ENCODE data around the gene MROH9.

MROH9 gene

GRCh38 chr1:171055966-171056643, 120.8 kb downstream of the MROH9 start:
- H2AFZ ChIP-seq (ENCODE audit: low read depth, low read length): no peak overlapping the region
- no peak overlapping the region for H3K4me3 ChIP-seq (ENCODE audit: low read depth in 1 of 2, low read length in 2 of 2)
- no peak for TF ChIP-seq EZH2 (IDR thresholded peaks at IDR 0.05; ENCODE audit: borderline replicate concordance, low read depth, low read length, severe bottlenecking)
- TF ChIP-seq, protein P1, sequence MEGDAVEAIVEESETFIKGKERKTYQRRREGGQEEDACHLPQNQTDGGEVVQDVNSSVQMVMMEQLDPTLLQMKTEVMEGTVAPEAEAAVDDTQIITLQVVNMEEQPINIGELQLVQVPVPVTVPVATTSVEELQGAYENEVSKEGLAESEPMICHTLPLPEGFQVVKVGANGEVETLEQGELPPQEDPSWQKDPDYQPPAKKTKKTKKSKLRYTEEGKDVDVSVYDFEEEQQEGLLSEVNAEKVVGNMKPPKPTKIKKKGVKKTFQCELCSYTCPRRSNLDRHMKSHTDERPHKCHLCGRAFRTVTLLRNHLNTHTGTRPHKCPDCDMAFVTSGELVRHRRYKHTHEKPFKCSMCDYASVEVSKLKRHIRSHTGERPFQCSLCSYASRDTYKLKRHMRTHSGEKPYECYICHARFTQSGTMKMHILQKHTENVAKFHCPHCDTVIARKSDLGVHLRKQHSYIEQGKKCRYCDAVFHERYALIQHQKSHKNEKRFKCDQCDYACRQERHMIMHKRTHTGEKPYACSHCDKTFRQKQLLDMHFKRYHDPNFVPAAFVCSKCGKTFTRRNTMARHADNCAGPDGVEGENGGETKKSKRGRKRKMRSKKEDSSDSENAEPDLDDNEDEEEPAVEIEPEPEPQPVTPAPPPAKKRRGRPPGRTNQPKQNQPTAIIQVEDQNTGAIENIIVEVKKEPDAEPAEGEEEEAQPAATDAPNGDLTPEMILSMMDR (IDR thresholded peaks at IDR 0.05; ENCODE audit: borderline replicate concordance, extremely low read depth, low read length, poor library complexity, severe bottlenecking): no peak
- no peaks in the 10 kb centered on the region for H3K27me3 ChIP-seq (ENCODE audit: insufficient read depth, low read length, poor library complexity)
- H3K79me2 ChIP-seq (ENCODE audit: insufficient read depth, low read length): no peaks in the 10 kb centered on the region
- H3K36me3 ChIP-seq (ENCODE audit: insufficient read depth, low read length): no peaks in the 10 kb centered on the region
- H3K4me2 ChIP-seq (ENCODE audit: insufficient read depth, low read length): no peak overlapping the region
- no peak overlapping the region for H3K27ac ChIP-seq (ENCODE audit: low read length)
- H4K20me1 ChIP-seq (ENCODE audit: insufficient read depth, low read length): no peaks in the 10 kb centered on the region
- DNase-seq (no peak), ATAC-seq (ENCODE audit: insufficient read depth, low read depth) (no peak)
- H3K4me1 ChIP-seq (ENCODE audit: insufficient read depth, low read length): no peaks in the 10 kb centered on the region
- no peak overlapping the region for H3K9ac ChIP-seq (ENCODE audit: low read depth, low read length)
- H3K9me3 ChIP-seq (ENCODE audit: insufficient read depth, low read length, severe bottlenecking): no peaks in the 10 kb centered on the region

DNA sequence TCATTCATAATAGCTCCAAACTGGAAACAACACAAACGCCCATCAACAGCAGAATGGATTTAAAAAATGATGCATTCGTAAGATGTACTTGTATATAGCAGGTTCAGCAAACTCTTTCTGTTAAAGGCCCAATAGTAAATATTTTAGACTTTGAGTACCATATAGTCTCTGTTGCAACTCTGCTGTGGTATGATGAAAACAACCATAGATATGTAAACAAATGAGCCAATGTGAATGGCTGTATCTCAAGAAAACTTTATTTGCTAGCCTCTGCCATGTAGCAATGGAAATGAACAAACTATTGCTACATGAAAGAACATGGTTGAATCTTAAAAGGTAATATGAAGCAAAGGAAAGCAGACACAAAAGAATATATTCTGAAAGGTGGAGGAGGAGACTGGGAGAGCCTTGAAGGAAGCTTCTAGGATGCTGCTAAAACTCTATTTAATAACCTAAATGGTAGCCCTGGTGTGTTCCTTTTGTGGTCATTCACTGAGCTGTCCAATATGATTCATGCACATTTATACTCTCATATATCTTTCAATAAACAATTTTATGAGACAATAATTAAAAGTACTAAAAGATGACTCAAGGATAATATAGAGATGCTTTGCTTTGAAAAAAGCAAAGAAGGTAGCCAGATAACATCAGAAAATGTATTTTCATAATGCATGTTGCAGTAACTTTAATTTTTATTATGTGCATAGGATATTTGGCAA, 126.2 kb downstream of the MROH9 start:
- Histone ChIP-seq H3K4me1 (ENCODE audit: insufficient read depth, low read length) (no peaks in the 10 kb centered on the region), H3K36me3 (ENCODE audit: insufficient read depth, low read length) (no peaks in the 10 kb centered on the region), H4K20me1 (ENCODE audit: insufficient read depth, low read length) (no peaks in the 10 kb centered on the region), H3K27ac (ENCODE audit: low read length) (no peak overlapping the region), H3K79me2 (ENCODE audit: insufficient read depth, low read length) (no peaks in the 10 kb centered on the region), H2AFZ (ENCODE audit: low read depth, low read length) (no peak overlapping the region), H3K9ac (ENCODE audit: low read depth, low read length) (no peak overlapping the region), H3K9me3 (ENCODE audit: insufficient read depth, low read length, severe bottlenecking) (no peaks in the 10 kb centered on the region), H3K27me3 (ENCODE audit: insufficient read depth, low read length, poor library complexity) (no peaks in the 10 kb centered on the region), H3K4me3 (ENCODE audit: low read depth in 1 of 2, low read length in 2 of 2) (no peak overlapping the region), H3K4me2 (ENCODE audit: insufficient read depth, low read length) (no peak overlapping the region)
- TF ChIP-seq EZH2 (IDR thresholded peaks at IDR 0.05; ENCODE audit: borderline replicate concordance, low read depth, low read length, severe bottlenecking): no peak
- TF ChIP-seq, protein P1 (IDR thresholded peaks at IDR 0.05; ENCODE audit: borderline replicate concordance, extremely low read depth, low read length, poor library complexity, severe bottlenecking): no peak
- DNase-seq: no peak
- ATAC-seq (ENCODE audit: insufficient read depth, low read depth): no peak

- no peaks in the 10 kb centered on the region for H3K9me3 ChIP-seq (ENCODE audit: insufficient read depth, low read length, severe bottlenecking)
- H4K20me1 ChIP-seq (ENCODE audit: insufficient read depth, low read length): no peaks in the 10 kb centered on the region
- no peaks in the 10 kb centered on the region for H3K27me3 ChIP-seq (ENCODE audit: insufficient read depth, low read length, poor library complexity)
- H3K4me3 ChIP-seq (ENCODE audit: low read depth in 1 of 2, low read length in 2 of 2): no peak overlapping the region
- no peaks in the 10 kb centered on the region for H3K4me1 ChIP-seq (ENCODE audit: insufficient read depth, low read length)
- no peak overlapping the region for H3K9ac ChIP-seq (ENCODE audit: low read depth, low read length)
- no peak overlapping the region for H3K27ac ChIP-seq (ENCODE audit: low read length)
- no peaks in the 10 kb centered on the region for H3K36me3 ChIP-seq (ENCODE audit: insufficient read depth, low read length)
- H2AFZ ChIP-seq (ENCODE audit: low read depth, low read length): no peak overlapping the region
- no peak for TF ChIP-seq EZH2 (IDR thresholded peaks at IDR 0.05; ENCODE audit: borderline replicate concordance, low read depth, low read length, severe bottlenecking)
- TF ChIP-seq, protein P1 (IDR thresholded peaks at IDR 0.05; ENCODE audit: borderline replicate concordance, extremely low read depth, low read length, poor library complexity, severe bottlenecking): no peak
- DNase-seq (no peak), ATAC-seq (ENCODE audit: insufficient read depth, low read depth) (no peak)
- H3K4me2 ChIP-seq (ENCODE audit: insufficient read depth, low read length): no peak overlapping the region
- H3K79me2 ChIP-seq (ENCODE audit: insufficient read depth, low read length): no peaks in the 10 kb centered on the region
Measured at GRCh38 chr1:171062902-171063301, 127.6 kb downstream of the MROH9 start.

Data from DND-41 (cell line).